HUES64 (cell line): Measurements from ENCODE around the gene PPID.
A peak's percentile ranks its signal among the peaks of the same experiment; 100 is the strongest.

Source experiments
- H3K27ac ChIP-seq: 2 replicates; pipeline ENCODE4 v1.7.0; 2013; ENCODE audit warnings: low read depth, low read length, inconsistent platforms
- H3K27me3 ChIP-seq: 2 replicates; pipeline ENCODE4 v1.6.1; 2013; ENCODE audit warnings: mild to moderate bottlenecking, low read length; ENCODE audit not compliant: insufficient read depth
- H3K36me3 ChIP-seq: 2 replicates; pipeline ENCODE4 v1.6.1; 2013; ENCODE audit warnings: mild to moderate bottlenecking, low read length; ENCODE audit not compliant: insufficient read depth
- H3K4me1 ChIP-seq: 2 replicates; pipeline ENCODE4 v1.6.1; 2013; ENCODE audit warnings: mild to moderate bottlenecking, low read length, moderate library complexity; ENCODE audit not compliant: insufficient read depth
- H3K4me3 ChIP-seq: 2 replicates; pipeline ENCODE4 v1.5.1; 2013; ENCODE audit warnings: mild to moderate bottlenecking, low read length, moderate library complexity
- H3K9ac ChIP-seq: 2 replicates; pipeline ENCODE4 v1.6.1; 2013; ENCODE audit warnings: mild to moderate bottlenecking, low read depth, low read length
- H3K9me3 ChIP-seq: 2 replicates; pipeline ENCODE4 v1.6.1; 2013; ENCODE audit warnings: low read depth, low read length; ENCODE audit not compliant: insufficient read depth
- WGBS: fragments of 150-250, 120-280 bp; methylation state at CpG from one replicate; pipeline ENCODE4 v1.1.7; 2013; ENCODE audit warnings: missing lambda C conversion rate; 5-methylcytosine and 5-hydroxymethylcytosine counted together

PPID gene

GRCh38 chr4:158688813-158689212 lies 34.4 kb downstream of the PPID start:
- Histone ChIP-seq H3K27me3 (no peaks in the 10 kb centered on the region), H3K36me3 (no peaks in the 10 kb centered on the region), H3K4me1 (peaks cover 9% of the 10 kb centered on the region), H3K27ac (peak overlapping the region; percentile 24; the same call in 1 of the 2 replicates), H3K4me3 (no peak overlapping the region), H3K9ac (0 out of 2 replicates have a peak overlapping the region, but pooled peaks have one; percentile 30), H3K9me3 (no peaks in the 10 kb centered on the region)
- WGBS: no CpG with 5 or more reads among the region's 1 CpG

DNA sequence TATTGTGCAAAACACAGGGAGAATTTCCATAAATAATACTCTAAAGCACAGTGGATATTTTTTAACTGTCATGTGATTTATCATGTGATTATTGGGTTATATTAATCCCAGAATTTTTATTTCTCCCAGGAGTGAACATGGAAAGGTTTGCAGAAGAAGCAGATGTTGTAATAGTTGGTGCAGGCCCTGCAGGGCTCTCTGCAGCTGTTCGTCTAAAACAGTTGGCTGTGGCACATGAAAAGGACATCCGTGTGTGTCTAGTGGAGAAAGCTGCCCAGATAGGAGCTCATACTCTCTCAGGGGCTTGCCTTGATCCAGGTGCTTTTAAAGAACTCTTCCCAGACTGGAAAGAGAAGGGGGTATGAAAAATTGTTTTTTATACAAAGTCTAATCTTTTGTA lies 41.1 kb downstream of the PPID start:
- Histone ChIP-seq H3K36me3 (no peaks in the 10 kb centered on the region), H3K27ac (no peak overlapping the region), H3K9ac (no peak overlapping the region), H3K4me1 (peaks cover 5% of the 10 kb centered on the region; the same call in 1 of the 2 replicates), H3K9me3 (no peaks in the 10 kb centered on the region), H3K27me3 (no peaks in the 10 kb centered on the region), H3K4me3 (no peak overlapping the region)
- WGBS: 88% methylated on average over 2 of the region's 2 CpGs

- no peaks in the 10 kb centered on the region for H3K27me3 ChIP-seq
Measured at GRCh38 chr4:158681629-158682028, 41.6 kb downstream of the PPID start.

DNA sequence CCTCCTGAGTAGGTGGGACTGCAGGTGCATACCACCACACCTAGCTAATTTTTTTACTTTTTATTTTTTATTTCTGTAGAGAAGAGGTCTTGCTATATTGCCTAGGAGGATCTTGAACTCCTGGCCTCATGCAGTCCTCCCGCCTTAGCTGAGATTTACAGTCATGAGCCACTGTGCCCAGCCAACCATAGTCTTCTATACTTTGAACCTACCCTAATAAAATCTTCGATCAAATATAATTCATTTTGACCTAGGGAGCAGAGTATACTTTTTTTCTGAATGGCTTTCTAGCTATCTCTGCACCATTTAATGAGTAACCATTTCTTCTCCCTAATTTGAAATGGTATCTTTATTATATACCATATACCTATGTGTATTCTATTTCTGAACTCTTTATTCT lies 44.4 kb downstream of the PPID start:
- no peak overlapping the region for H3K9ac ChIP-seq
- H3K36me3 ChIP-seq: no peaks in the 10 kb centered on the region
- peaks cover 5% of the 10 kb centered on the region; the same call in 1 of the 2 replicates for H3K4me1 ChIP-seq
- H3K4me3 ChIP-seq: no peak overlapping the region
- H3K27me3 ChIP-seq: no peaks in the 10 kb centered on the region
- H3K27ac ChIP-seq: no peak overlapping the region
- WGBS: 98% methylated on average over 2 of the region's 2 CpGs
- no peaks in the 10 kb centered on the region for H3K9me3 ChIP-seq

More at GRCh38 chr4:158681629-158682028, 41.6 kb downstream of the PPID start:
- no peaks in the 10 kb centered on the region for H3K9me3 ChIP-seq
- H3K36me3 ChIP-seq: no peaks in the 10 kb centered on the region
- no peak overlapping the region for H3K9ac ChIP-seq
- peaks cover 5% of the 10 kb centered on the region; the same call in 1 of the 2 replicates for H3K4me1 ChIP-seq
- no peak overlapping the region for H3K4me3 ChIP-seq
- 100% methylated on average over 1 of the region's 1 CpG for WGBS
- H3K27ac ChIP-seq: no peak overlapping the region

- H3K4me1 ChIP-seq: peaks cover 5% of the 10 kb centered on the region; the same call in 1 of the 2 replicates
- no peaks in the 10 kb centered on the region for H3K9me3 ChIP-seq
- no peak overlapping the region for H3K27ac ChIP-seq
- whole genome bisulfite sequencing: 95% methylated on average over 5 of the region's 5 CpGs
- no peaks in the 10 kb centered on the region for H3K27me3 ChIP-seq
- H3K9ac ChIP-seq: no peak overlapping the region
- H3K4me3 ChIP-seq: no peak overlapping the region
- H3K36me3 ChIP-seq: no peaks in the 10 kb centered on the region
Measured at GRCh38 chr4:158676076-158676475, 47.1 kb downstream of the PPID start.

GRCh38 chr4:158673633-158674032 lies 49.6 kb downstream of the PPID start:
- Histone ChIP-seq H3K9me3 (no peaks in the 10 kb centered on the region), H3K4me1 (peaks cover 5% of the 10 kb centered on the region), H3K36me3 (peaks cover 10% of the 10 kb centered on the region), H3K27ac (no peak overlapping the region), H3K4me3 (no peak overlapping the region), H3K9ac (no peak overlapping the region), H3K27me3 (no peaks in the 10 kb centered on the region)
- WGBS: 92% methylated on average over 3 of the region's 3 CpGs

DNA sequence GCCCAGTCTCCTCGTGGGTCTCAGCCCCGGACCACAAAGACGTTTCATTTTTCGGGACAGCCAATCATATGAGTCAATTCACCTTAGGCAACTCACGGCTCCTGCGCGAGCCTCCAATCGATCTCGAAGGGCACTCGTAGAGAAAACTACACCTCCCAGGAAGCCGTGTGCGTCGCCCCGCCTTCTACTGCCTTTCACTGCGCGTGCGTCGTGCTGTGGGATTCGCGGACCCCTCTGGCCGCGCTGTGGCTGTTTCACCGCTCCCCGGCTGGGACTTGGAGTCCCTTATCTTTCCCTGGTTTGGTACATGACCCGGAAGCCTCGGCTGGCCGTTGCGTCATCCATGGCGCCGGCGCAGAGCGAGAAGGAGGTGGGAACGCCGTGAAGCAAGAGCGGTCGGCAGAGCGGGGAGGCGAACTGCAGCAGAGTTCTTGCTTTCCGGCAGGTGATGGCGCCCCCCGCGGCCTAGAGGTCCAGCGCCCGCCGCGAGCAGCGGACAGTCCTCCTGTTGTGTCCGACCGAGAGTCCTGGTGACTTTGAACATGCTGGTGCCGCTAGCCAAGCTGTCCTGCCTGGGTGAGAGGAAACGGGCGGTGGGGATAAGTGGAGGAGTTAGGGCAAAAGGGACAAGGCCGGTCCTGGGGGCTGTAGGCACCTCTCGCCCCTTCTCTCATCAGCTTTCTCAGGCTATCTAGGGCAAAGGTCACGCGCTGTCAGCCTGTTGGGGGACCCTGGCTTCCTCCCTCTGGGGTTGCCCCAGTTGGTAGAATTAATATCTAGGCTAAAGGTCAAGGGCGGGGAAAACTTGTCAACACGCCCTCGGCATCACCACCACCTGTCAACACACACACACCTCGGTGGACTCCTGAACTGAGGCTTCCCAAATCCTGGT lies 51.0 kb downstream of the PPID start, which contains the start of gene ETFDH:
Gene ETFDH, plus strand, starts transcription at position 382 of the 892 bp plus-strand sequence. Its CDS starts 161 bp downstream, at position 543.
- Histone ChIP-seq H3K9ac (peak within 1 kb of the TSS; percentile 88), H3K36me3 (peaks cover 18% of the 10 kb centered on the region), H3K4me3 (peak within 1 kb of the TSS; percentile 64), H3K9me3 (no peaks in the 10 kb centered on the region), H3K4me1 (peaks cover 5% of the 10 kb centered on the region), H3K27me3 (no peaks in the 10 kb centered on the region), H3K27ac (peak within 1 kb of the TSS; percentile 91)
- under 1% methylated on average over 60 of the region's 60 CpGs for WGBS

DNA sequence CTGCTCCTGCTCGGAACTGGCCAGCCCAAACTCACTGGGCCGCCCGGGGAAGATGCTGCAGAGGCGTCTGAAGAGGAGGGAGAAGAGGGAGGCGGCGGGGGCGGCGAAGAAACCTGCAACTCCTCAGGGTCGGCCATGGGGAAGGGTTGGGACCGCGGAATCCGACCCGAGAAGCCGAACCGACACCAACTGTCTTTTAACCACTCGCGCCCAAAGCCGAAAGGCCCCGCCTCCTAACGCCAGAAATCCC lies 51.6 kb downstream of the PPID start, which contains the start of gene C4orf46:
Gene C4orf46, minus strand, starts transcription at position 223 of the 250 bp plus-strand sequence. Its CDS starts 86 bp downstream, at position 137.
- Histone ChIP-seq H3K9me3 (no peaks in the 10 kb centered on the region), H3K27ac (peak within 1 kb of the TSS; percentile 91), H3K27me3 (no peaks in the 10 kb centered on the region), H3K9ac (peak within 1 kb of the TSS; percentile 88), H3K36me3 (peaks cover 23% of the 10 kb centered on the region), H3K4me1 (peaks cover 5% of the 10 kb centered on the region), H3K4me3 (peak within 1 kb of the TSS; percentile 64)
- WGBS: under 1% methylated on average over 20 of the region's 20 CpGs

- peaks cover 5% of the 10 kb centered on the region for H3K4me1 ChIP-seq
- peak overlapping the region; percentile 91 for H3K27ac ChIP-seq
- no peaks in the 10 kb centered on the region for H3K27me3 ChIP-seq
- H3K9ac ChIP-seq: peak overlapping the region; percentile 88
- no peaks in the 10 kb centered on the region for H3K9me3 ChIP-seq
- under 1% methylated on average over 34 of the region's 35 CpGs for WGBS
- H3K36me3 ChIP-seq: peaks cover 27% of the 10 kb centered on the region
- peak overlapping the region; percentile 64 for H3K4me3 ChIP-seq
Measured at GRCh38 chr4:158670975-158671664, 52.1 kb downstream of the PPID start.

DNA sequence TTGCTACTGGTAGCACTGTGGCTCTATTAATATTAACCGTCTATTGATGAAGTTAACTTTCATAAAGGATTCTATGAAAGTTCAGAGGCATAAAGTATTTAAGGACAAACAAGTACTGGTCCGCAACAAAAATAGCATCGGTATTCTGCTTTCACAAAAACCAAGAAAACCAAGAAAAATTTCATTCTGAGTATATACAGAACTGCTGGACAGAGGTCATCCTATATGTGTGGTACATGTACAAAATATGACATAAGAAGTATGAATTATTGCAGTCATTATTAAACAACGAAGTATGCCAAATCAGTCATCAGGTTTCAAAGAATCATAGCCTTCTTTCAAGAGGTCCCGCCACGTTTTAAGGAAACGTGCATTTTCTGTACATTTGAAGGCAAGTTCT lies 53.9 kb downstream of the PPID start:
- WGBS: 97% methylated on average over 7 of the region's 7 CpGs
- Histone ChIP-seq H3K27ac (no peak overlapping the region), H3K9ac (no peak overlapping the region), H3K27me3 (no peaks in the 10 kb centered on the region), H3K4me1 (peaks cover 5% of the 10 kb centered on the region), H3K4me3 (no peak overlapping the region), H3K36me3 (peaks cover 30% of the 10 kb centered on the region), H3K9me3 (no peaks in the 10 kb centered on the region)

- Histone ChIP-seq H3K27me3 (no peaks in the 10 kb centered on the region), H3K36me3 (peaks cover 30% of the 10 kb centered on the region), H3K27ac (no peak overlapping the region), H3K9me3 (no peaks in the 10 kb centered on the region), H3K4me3 (no peak overlapping the region), H3K4me1 (peaks cover 5% of the 10 kb centered on the region), H3K9ac (no peak overlapping the region)
- WGBS: no CpG with 5 or more reads among the region's 3 CpGs
Measured at GRCh38 chr4:158667651-158668198, 55.5 kb downstream of the PPID start.
